Body of pancreas (tissue), 4 donors: ENCODE results near the gene ELL. TPM values are rescaled to one million over a fixed set of nuclear protein-coding genes. Genes with fewer than 3 reads are reported as not detected.

Experiments
- ATAC-seq: fragments of 150-250 bp; one replicate; pipeline ENCODE4 v1.9.1; 2016
- DNase-seq, 4 donors: peaks; one replicate each; pipeline ENCODE4 v3.0.0-alpha.2; 2019
- H3K27ac ChIP-seq, 4 donors: fragments of 200-600 bp; sonication (generic); 1 replicate in 3 of 4; 2 replicates in 1 of 4; pipeline versions ENCODE4 v1.5.1 to v1.6.1; 2016 to 2019; ENCODE audit warnings: mild to moderate bottlenecking in 1 of 4, mixed read lengths in 1 of 4, moderate library complexity in 1 of 4
- H3K27me3 ChIP-seq, 2 donors: fragments of 200-600 bp; sonication (generic); one replicate each; pipeline ENCODE4 v1.6.0; 2016; ENCODE audit warnings: mild to moderate bottlenecking in 1 of 2
- H3K36me3 ChIP-seq, 2 donors: fragments of 200-600 bp; sonication (generic); replicated peaks in 1 of 2; 2 replicates each; pipeline ENCODE4 v1.5.1; 2016; ENCODE audit warnings: low read depth in 2 of 2; ENCODE audit not compliant: insufficient read depth in 1 of 2
- H3K4me1 ChIP-seq: fragments of 200-600 bp; sonication (generic); one replicate; pipeline ENCODE4 v1.6.0; 2016
- H3K4me3 ChIP-seq, 2 donors: fragments of 200-600 bp; sonication (generic); 1 replicate in 1 of 2; 2 replicates in 1 of 2; pipeline ENCODE4 v1.5.1; 2016 to 2019
- H3K9me3 ChIP-seq, 3 donors: fragments of 200-600 bp; sonication (generic); 1 replicate in 2 of 3; 2 replicates in 1 of 3; pipeline ENCODE4 v1.5.1; 2016
- CTCF ChIP-seq, 7 experiments: fragments of 450-650 bp in 4 of 7; fragments of 200-600 bp in 3 of 7; sonication (generic) in 3 of 7; IDR thresholded peaks; one replicate each; pipeline ENCODE4 v1.5.1; 2016 to 2019; ENCODE audit warnings: antibody characterized with exemption in 7 of 7
- POLR2A ChIP-seq, 3 donors: fragments of 450-650 bp; IDR thresholded peaks; one replicate each; pipeline ENCODE4 v1.6.1; 2016; ENCODE audit warnings: antibody characterized with exemption in 3 of 3, mild to moderate bottlenecking in 2 of 3
- WGBS, 2 donors: methylation state at CpG; one replicate each; pipeline ENCODE4 v1.1.5; 2017; 5-methylcytosine and 5-hydroxymethylcytosine counted together
- intact Hi-C: fragments of 100-400 bp; cut with DNase I; formaldehyde crosslinking; loops from one replicate; pipeline ENCODE4 v1.15.1; 2023
- total RNA-seq, 2 donors: library from RNA; depleted of rRNA; stranded (reverse); fragments of >200 nt; gene quantifications; one replicate each; pipeline ENCODE4 v1.1.0, GENCODE V29; 2016

The ELL gene
- total RNA-seq, 2 donors from 2014 or later, result 12.5 to 14.2 TPM

- H3K36me3 ChIP-seq, result peaks cover 0 to 6% of the 10 kb centered on the region in 2 donors
Measured at GRCh38 chr19:18539372-18539771, 17.5 kb upstream of the ELL start.

GRCh38 chr19:18538115-18538514, 16.2 kb upstream of the ELL start:
- intact Hi-C loops, result no loop called here
- ATAC-seq, result no peak
- no peak for DNase-seq

More at GRCh38 chr19:18539372-18539771, 17.5 kb upstream of the ELL start:
- intact Hi-C loops, result no loop called here
- ATAC-seq (no peak), DNase-seq (no peak)
- no peak overlapping the region for H3K4me3 ChIP-seq
- H3K27me3 ChIP-seq, result no peaks in the 10 kb centered on the region
- TF ChIP-seq CTCF (IDR thresholded peaks at IDR 0.05), result no peak
- TF ChIP-seq POLR2A (IDR thresholded peaks at IDR 0.05), result no peak
- no peak overlapping the region for H3K27ac ChIP-seq
- H3K9me3 ChIP-seq, result no peaks in the 10 kb centered on the region
- 96 to 97% methylated on average over 13 to 17 of the region's 19 CpGs for WGBS, 2 donors
- H3K4me1 ChIP-seq, result peaks cover 16% of the 10 kb centered on the region

GRCh38 chr19:18537431-18537830, 15.6 kb upstream of the ELL start:
- H3K9me3 ChIP-seq, result no peaks in the 10 kb centered on the region
- ATAC-seq (no peak), DNase-seq (no peak)
- peaks cover 0 to 10% of the 10 kb centered on the region in 2 donors for H3K36me3 ChIP-seq
- no peak for TF ChIP-seq CTCF (IDR thresholded peaks at IDR 0.05)
- no peak for TF ChIP-seq POLR2A (IDR thresholded peaks at IDR 0.05)
- peaks cover 8% of the 10 kb centered on the region for H3K4me1 ChIP-seq
- no peaks in the 10 kb centered on the region for H3K27me3 ChIP-seq
- H3K27ac ChIP-seq, result no peak overlapping the region
- 80 to 96% methylated on average over 1 to 17 of the region's 17 CpGs for WGBS, 2 donors
- intact Hi-C loops, result no loop called here
- H3K4me3 ChIP-seq, result no peak overlapping the region

More at GRCh38 chr19:18538115-18538514, 16.2 kb upstream of the ELL start:
- Histone ChIP-seq H3K27ac (no peak overlapping the region), H3K9me3 (no peaks in the 10 kb centered on the region), H3K36me3 (peaks cover 0 to 6% of the 10 kb centered on the region in 2 donors), H3K4me3 (no peak overlapping the region), H3K27me3 (no peaks in the 10 kb centered on the region), H3K4me1 (peaks cover 10% of the 10 kb centered on the region)
- WGBS, 2 donors, result 91 to 97% methylated on average over 13 to 17 of the region's 22 CpGs
- TF ChIP-seq POLR2A (IDR thresholded peaks at IDR 0.05) (no peak), CTCF (IDR thresholded peaks at IDR 0.05) (no peak)

- no peaks in the 10 kb centered on the region for H3K9me3 ChIP-seq
- TF ChIP-seq POLR2A (IDR thresholded peaks at IDR 0.05) (no peak), CTCF (IDR thresholded peaks at IDR 0.05) (no peak)
- peaks cover 0 to 13% of the 10 kb centered on the region in 2 donors for H3K36me3 ChIP-seq
- DNase-seq (no peak), ATAC-seq (no peak)
- no peak overlapping the region for H3K27ac ChIP-seq
- intact Hi-C loops, result no loop called here
- H3K27me3 ChIP-seq, result no peaks in the 10 kb centered on the region
- H3K4me1 ChIP-seq, result no peaks in the 10 kb centered on the region
- no peak overlapping the region for H3K4me3 ChIP-seq
- 94 to 95% methylated on average over 10 of the region's 10 CpGs for WGBS, 2 donors
Measured at GRCh38 chr19:18536475-18536874, 14.6 kb upstream of the ELL start.

- no peaks in the 10 kb centered on the region for H3K4me1 ChIP-seq
- no peaks in the 10 kb centered on the region for H3K27me3 ChIP-seq
- 100% methylated on average over 4 of the region's 4 CpGs; no CpG with 5 or more reads in 1 of the 2 donors for WGBS, 2 donors
- peaks cover 0 to 13% of the 10 kb centered on the region in 2 donors for H3K36me3 ChIP-seq
- ATAC-seq (no peak), DNase-seq (no peak)
- H3K9me3 ChIP-seq, result no peaks in the 10 kb centered on the region
- intact Hi-C loops, result no loop called here
- H3K4me3 ChIP-seq, result no peak overlapping the region
- TF ChIP-seq POLR2A (IDR thresholded peaks at IDR 0.05) (no peak), CTCF (IDR thresholded peaks at IDR 0.05) (no peak)
- no peak overlapping the region for H3K27ac ChIP-seq
Measured at GRCh38 chr19:18533058-18533457, 11.2 kb upstream of the ELL start.
